ENCODE data around the gene CCDC134.
A peak's percentile ranks its signal among the peaks of the same experiment; 100 is the strongest.

Gene CCDC134
- total RNA-seq, result 32.2 to 40.5 (median 38.8) reads per million in 3 experiments

- peak; percentile 90 for DNase-seq
Observed at GRCh38 chr22:41800348-41801146, at the start of gene CCDC134. Gene CCDC134 (plus strand): TSS chr22:41800679. CDS start chr22:41808891, 8,212 bp downstream.

- no peak for DNase-seq
Observed at GRCh38 chr22:41752011-41752970, 48.2 kb upstream of the CCDC134 start.

- no peak for DNase-seq
Observed at GRCh38 chr22:41753984-41754383, 46.5 kb upstream of the CCDC134 start.

- no peak for DNase-seq
Observed at GRCh38 chr22:41757502-41757901, 43.0 kb upstream of the CCDC134 start.

- DNase-seq, result no peak
Observed at GRCh38 chr22:41758231-41758630, 42.2 kb upstream of the CCDC134 start.

GRCh38 chr22:41762980-41763779, 37.3 kb upstream of the CCDC134 start:
- no peak for DNase-seq

- DNase-seq, result no peak
Observed at GRCh38 chr22:41766476-41766875, 34.0 kb upstream of the CCDC134 start.

GRCh38 chr22:41768430-41768829, 32.0 kb upstream of the CCDC134 start:
- DNase-seq, result no peak

GRCh38 chr22:41770715-41771468, 29.6 kb upstream of the CCDC134 start:
- no peak for DNase-seq

- DNase-seq, result no peak
Observed at GRCh38 chr22:41772198-41772597, 28.3 kb upstream of the CCDC134 start.

GRCh38 chr22:41772645-41773044, 27.8 kb upstream of the CCDC134 start:
- no peak for DNase-seq

GRCh38 chr22:41775338-41775737, 25.1 kb upstream of the CCDC134 start:
- DNase-seq, result no peak

- DNase-seq, result no peak
Observed at GRCh38 chr22:41775976-41776375, 24.5 kb upstream of the CCDC134 start.

GRCh38 chr22:41776381-41776780, 24.1 kb upstream of the CCDC134 start:
- no peak for DNase-seq

- no peak for DNase-seq
Observed at GRCh38 chr22:41777749-41778425, 22.6 kb upstream of the CCDC134 start.

GRCh38 chr22:41779929-41780505, 20.5 kb upstream of the CCDC134 start:
- DNase-seq, result no peak

GRCh38 chr22:41780746-41781505, 19.6 kb upstream of the CCDC134 start:
- peak; percentile 96 for DNase-seq

GRCh38 chr22:41781507-41781906, 19.0 kb upstream of the CCDC134 start:
- DNase-seq, result no peak

- DNase-seq, result no peak
Observed at GRCh38 chr22:41782316-41782715, 18.2 kb upstream of the CCDC134 start.

- no peak for DNase-seq
Observed at GRCh38 chr22:41782751-41783150, 17.7 kb upstream of the CCDC134 start.
